ENCODE results near the gene HIP1.

HIP1 gene

GRCh38 chr7:75743455-75743859, 4.7 kb upstream of the HIP1 start:
- no peaks in the 10 kb centered on the region for H4K20me1 ChIP-seq (ENCODE audit: insufficient read depth, low read length)
- H3K4me3 ChIP-seq (ENCODE audit: low read depth, low read length, poor library complexity, severe bottlenecking) = no peak overlapping the region
- no peak overlapping the region for H3K9ac ChIP-seq (ENCODE audit: low read length)
- no peaks in the 10 kb centered on the region for H3F3A ChIP-seq (ENCODE audit: insufficient read depth, low read length)
- no peaks in the 10 kb centered on the region for H3K36me3 ChIP-seq (ENCODE audit: insufficient read depth, low read length)
- H3K27ac ChIP-seq (ENCODE audit: low read depth, low read length, poor library complexity, severe bottlenecking) = no peak overlapping the region
- no peaks in the 10 kb centered on the region; the same call in 1 of the 2 replicates for H3K27me3 ChIP-seq (ENCODE audit: insufficient read depth, low read length)
- no peak overlapping the region for H3K4me2 ChIP-seq (ENCODE audit: low read length)
- H2AFZ ChIP-seq (ENCODE audit: low read length) = no peak overlapping the region
- no peaks in the 10 kb centered on the region for H3K9me3 ChIP-seq (ENCODE audit: low read length)
- H3K9me2 ChIP-seq (ENCODE audit: low read depth, low read length) = no peaks in the 10 kb centered on the region
- no peaks in the 10 kb centered on the region for H3K79me2 ChIP-seq (ENCODE audit: insufficient read depth, low read length)
- H3K4me1 ChIP-seq (ENCODE audit: insufficient read depth, low read length, severe bottlenecking) = peaks cover 20% of the 10 kb centered on the region
- TF ChIP-seq, protein P1, sequence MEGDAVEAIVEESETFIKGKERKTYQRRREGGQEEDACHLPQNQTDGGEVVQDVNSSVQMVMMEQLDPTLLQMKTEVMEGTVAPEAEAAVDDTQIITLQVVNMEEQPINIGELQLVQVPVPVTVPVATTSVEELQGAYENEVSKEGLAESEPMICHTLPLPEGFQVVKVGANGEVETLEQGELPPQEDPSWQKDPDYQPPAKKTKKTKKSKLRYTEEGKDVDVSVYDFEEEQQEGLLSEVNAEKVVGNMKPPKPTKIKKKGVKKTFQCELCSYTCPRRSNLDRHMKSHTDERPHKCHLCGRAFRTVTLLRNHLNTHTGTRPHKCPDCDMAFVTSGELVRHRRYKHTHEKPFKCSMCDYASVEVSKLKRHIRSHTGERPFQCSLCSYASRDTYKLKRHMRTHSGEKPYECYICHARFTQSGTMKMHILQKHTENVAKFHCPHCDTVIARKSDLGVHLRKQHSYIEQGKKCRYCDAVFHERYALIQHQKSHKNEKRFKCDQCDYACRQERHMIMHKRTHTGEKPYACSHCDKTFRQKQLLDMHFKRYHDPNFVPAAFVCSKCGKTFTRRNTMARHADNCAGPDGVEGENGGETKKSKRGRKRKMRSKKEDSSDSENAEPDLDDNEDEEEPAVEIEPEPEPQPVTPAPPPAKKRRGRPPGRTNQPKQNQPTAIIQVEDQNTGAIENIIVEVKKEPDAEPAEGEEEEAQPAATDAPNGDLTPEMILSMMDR (IDR thresholded peaks at IDR 0.05; ENCODE audit: low read length) = no peak
- no peak for TF ChIP-seq EZH2 (IDR thresholded peaks at IDR 0.05; ENCODE audit: borderline replicate concordance, low read length)

- peak overlapping the region; percentile 2; the same call in 1 of the 2 replicates for H3K4me2 ChIP-seq (ENCODE audit: low read length)
- H3K9ac ChIP-seq (ENCODE audit: low read length) = no peak overlapping the region
- H3K9me3 ChIP-seq (ENCODE audit: low read length) = no peaks in the 10 kb centered on the region
- no peak overlapping the region for H3K4me3 ChIP-seq (ENCODE audit: low read depth, low read length, poor library complexity, severe bottlenecking)
- no peaks in the 10 kb centered on the region for H4K20me1 ChIP-seq (ENCODE audit: insufficient read depth, low read length)
- TF ChIP-seq, protein P1 (IDR thresholded peaks at IDR 0.05; ENCODE audit: low read length) = no peak
- TF ChIP-seq EZH2 (IDR thresholded peaks at IDR 0.05; ENCODE audit: borderline replicate concordance, low read length) = no peak
- no peaks in the 10 kb centered on the region; the same call in 1 of the 2 replicates for H3K27me3 ChIP-seq (ENCODE audit: insufficient read depth, low read length)
- H3K9me2 ChIP-seq (ENCODE audit: low read depth, low read length) = no peaks in the 10 kb centered on the region
- no peaks in the 10 kb centered on the region for H3K79me2 ChIP-seq (ENCODE audit: insufficient read depth, low read length)
- H3F3A ChIP-seq (ENCODE audit: insufficient read depth, low read length) = no peaks in the 10 kb centered on the region
- H2AFZ ChIP-seq (ENCODE audit: low read length) = no peak overlapping the region
- H3K4me1 ChIP-seq (ENCODE audit: insufficient read depth, low read length, severe bottlenecking) = peaks cover 26% of the 10 kb centered on the region
- no peak overlapping the region for H3K27ac ChIP-seq (ENCODE audit: low read depth, low read length, poor library complexity, severe bottlenecking)
- no peaks in the 10 kb centered on the region for H3K36me3 ChIP-seq (ENCODE audit: insufficient read depth, low read length)
Observed at GRCh38 chr7:75740846-75741497, 2.2 kb upstream of the HIP1 start.

DNA sequence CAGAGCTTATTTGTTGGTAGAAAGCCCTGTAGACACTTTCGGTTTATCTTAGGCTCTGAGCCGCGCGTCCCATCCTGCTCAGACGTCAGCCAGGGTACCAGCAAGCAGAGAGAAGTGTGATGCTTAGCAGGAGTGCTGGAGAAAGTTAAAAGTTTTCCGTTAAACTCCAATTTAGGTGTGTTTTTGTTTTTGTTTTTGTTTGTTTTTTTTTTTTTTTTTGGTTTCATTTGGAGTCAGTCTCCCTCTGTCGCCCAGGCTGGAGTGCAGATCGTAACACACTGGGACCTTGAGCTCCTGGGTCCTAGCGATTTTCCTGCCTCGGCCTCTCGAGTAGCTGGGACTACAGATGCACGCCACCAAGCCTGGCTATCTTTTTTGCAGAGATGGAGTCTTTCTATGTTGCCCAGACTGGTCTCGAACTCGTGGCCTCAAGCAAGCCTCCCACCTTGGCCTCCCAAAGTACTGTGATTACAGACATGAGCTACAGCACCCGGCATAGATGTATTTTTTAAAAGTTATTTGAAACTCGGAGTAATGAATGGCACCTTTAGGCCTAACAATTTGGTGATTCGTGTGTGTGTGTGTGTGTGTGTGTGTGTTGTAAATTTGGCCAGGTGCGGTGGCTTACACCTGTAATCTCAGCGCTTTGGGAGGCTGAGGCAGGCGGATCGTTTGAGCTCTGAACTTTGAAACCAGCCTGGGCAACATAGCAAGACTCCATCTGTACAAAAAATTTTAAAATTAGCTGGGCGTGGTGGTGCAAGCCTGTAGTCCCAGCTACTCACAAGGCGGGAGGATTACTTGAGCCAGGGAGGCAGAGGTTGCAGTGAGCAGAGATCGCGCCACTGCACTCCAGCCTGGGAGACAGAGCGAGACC, 1.3 kb upstream of the HIP1 start:
- TF ChIP-seq EZH2 (IDR thresholded peaks at IDR 0.05; ENCODE audit: borderline replicate concordance, low read length) = no peak
- TF ChIP-seq, protein P1 (IDR thresholded peaks at IDR 0.05; ENCODE audit: low read length) = no peak
- Histone ChIP-seq H3K9me2 (ENCODE audit: low read depth, low read length) (no peaks in the 10 kb centered on the region), H3K27me3 (ENCODE audit: insufficient read depth, low read length) (no peaks in the 10 kb centered on the region), H3K36me3 (ENCODE audit: insufficient read depth, low read length) (no peaks in the 10 kb centered on the region), H3K4me3 (ENCODE audit: low read depth, low read length, poor library complexity, severe bottlenecking) (peak overlapping the region; percentile 90), H3K4me2 (ENCODE audit: low read length) (peak overlapping the region; percentile 84), H2AFZ (ENCODE audit: low read length) (peak overlapping the region; percentile 76; the same call in 1 of the 2 replicates), H3F3A (ENCODE audit: insufficient read depth, low read length) (no peaks in the 10 kb centered on the region), H3K9me3 (ENCODE audit: low read length) (no peaks in the 10 kb centered on the region), H3K4me1 (ENCODE audit: insufficient read depth, low read length, severe bottlenecking) (peaks cover 26% of the 10 kb centered on the region), H3K9ac (ENCODE audit: low read length) (peak overlapping the region; percentile 69), H3K27ac (ENCODE audit: low read depth, low read length, poor library complexity, severe bottlenecking) (no peak overlapping the region), H4K20me1 (ENCODE audit: insufficient read depth, low read length) (no peaks in the 10 kb centered on the region), H3K79me2 (ENCODE audit: insufficient read depth, low read length) (no peaks in the 10 kb centered on the region)
